HL-60/S4 treated with phorbol 12-myristate 13-acetate at 8.2 ng/mL for 4 days and 3 days (cell line): Measurements from ENCODE around the gene HABP4.

Experiments used
- in situ Hi-C: fragments of 300-500 bp; cut with MboI; formaldehyde crosslinking; loops from 2 replicates; pipeline ENCODE4 v1.15.0; 2022; ENCODE audit warnings: low sequenced_read_pairs

HABP4 gene

GRCh38 chr9:96430377-96430776, 19.6 kb upstream of the HABP4 start:
- in situ Hi-C loops, result no loop called here

DNA sequence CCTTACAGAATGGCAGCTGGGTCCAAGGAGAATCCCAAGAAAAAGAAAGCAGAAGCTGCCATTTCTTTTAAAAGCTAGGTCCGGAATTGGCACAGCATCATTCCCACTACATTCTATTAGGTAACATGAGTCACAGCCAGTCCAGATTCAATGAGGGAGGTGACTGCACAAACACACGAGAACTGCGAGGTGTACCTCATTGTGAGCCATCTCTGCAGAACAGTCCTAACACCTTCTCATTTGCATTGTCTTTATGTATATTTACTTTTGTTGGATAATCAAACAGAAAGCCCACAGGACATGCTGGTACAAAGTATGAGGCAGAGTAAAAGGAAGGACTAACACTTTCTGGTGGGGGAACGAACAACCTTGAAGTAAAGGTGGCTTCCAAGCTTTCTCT, 14.6 kb upstream of the HABP4 start:
- in situ Hi-C loops, result no loop called here

DNA sequence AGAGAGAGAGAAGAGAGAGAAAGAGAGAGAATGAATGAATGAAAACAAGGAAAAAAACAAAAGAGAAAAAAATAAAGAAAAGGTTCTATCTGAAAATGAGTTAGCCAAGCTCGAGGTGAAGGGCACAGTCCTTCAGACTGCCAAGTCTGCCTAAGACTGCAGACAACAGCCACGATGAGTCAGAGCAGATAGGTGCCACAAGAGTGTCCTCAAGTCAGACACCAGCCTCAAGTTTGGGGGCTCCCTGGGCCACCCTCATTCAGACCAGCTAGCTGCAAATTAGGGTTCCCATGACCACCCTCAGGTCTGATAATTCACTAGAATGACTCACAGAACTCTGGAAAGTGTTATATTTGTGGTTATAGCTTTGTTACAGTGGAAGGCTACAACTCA, 13.9 kb upstream of the HABP4 start:
- in situ Hi-C loops, result no loop called here

GRCh38 chr9:96436456-96437126, 13.4 kb upstream of the HABP4 start:
- in situ Hi-C loops, result no loop called here

- in situ Hi-C loops, result no loop called here
Observed at GRCh38 chr9:96437454-96437853, 12.5 kb upstream of the HABP4 start.

- in situ Hi-C loops, result loop anchor here (10.0 kb wide), 1 partner anchor 214 kb away; the partner anchor contains the start of gene PRXL2C
Observed at GRCh38 chr9:96440671-96441199, 9.2 kb upstream of the HABP4 start.

- in situ Hi-C loops, result loop anchor here (10.0 kb wide), 1 partner anchor 213 kb away; the partner anchor contains the start of gene PRXL2C
Observed at GRCh38 chr9:96441798-96442445, 8.0 kb upstream of the HABP4 start.

DNA sequence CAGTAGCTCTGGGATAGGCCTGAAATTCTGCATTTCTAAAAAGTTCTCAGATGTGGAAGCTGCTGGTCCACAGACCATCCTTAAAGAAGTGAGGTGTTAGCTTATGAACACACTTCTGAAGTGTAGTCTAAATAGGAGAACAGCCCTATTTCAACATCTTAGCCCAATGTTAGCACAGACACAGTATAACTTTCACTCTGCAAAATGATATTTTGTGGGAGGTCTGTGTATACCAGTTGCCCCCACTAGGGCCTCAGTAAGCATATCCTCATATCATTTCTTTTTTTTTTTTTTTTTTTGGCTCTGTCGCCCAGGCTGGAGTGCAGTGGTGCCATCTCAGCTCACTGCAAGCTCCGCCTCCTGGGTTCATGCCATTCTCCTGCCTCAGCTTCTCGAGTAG, 7.5 kb upstream of the HABP4 start:
- in situ Hi-C loops, result loop anchor here (10.0 kb wide), 1 partner anchor 212 kb away; the partner anchor contains the start of gene PRXL2C

- in situ Hi-C loops, result loop anchor here (10.0 kb wide), 1 partner anchor 207 kb away; the partner anchor contains the start of gene PRXL2C
Observed at GRCh38 chr9:96447406-96447805, 2.6 kb upstream of the HABP4 start.

GRCh38 chr9:96448546-96449170, 1.3 kb upstream of the HABP4 start:
- in situ Hi-C loops, result loop anchor here (10.0 kb wide), 1 partner anchor 206 kb away; the partner anchor contains the start of gene PRXL2C

GRCh38 chr9:96449523-96449844, 485 bp upstream of the HABP4 start:
- in situ Hi-C loops, result loop anchor here (10.0 kb wide), 1 partner anchor 205 kb away; the partner anchor contains the start of gene PRXL2C

GRCh38 chr9:96450613-96451528, 902 bp downstream of the HABP4 start:
- in situ Hi-C loops, result no loop called here

DNA sequence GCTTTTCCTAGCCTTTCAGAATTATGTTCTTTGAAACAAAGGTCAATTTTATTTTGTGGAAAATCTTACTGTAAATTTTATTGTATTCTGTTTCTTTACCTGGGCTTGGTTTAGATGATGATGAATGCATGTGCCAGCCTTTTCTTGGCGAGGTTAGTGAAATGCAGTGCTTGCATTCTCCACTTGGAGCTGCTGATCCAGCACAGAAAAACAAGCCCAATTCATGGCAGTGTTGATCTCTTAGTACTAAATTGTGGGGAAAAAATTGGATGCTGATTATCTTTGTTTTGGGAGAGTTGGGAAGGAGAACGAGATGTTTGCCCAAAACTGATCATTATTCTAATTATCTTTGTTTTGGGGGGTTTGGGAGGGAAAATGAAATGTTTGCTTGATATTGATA, 3.7 kb downstream of the HABP4 start:
- in situ Hi-C loops, result no loop called here

GRCh38 chr9:96457266-96457665, 7.3 kb downstream of the HABP4 start:
- in situ Hi-C loops, result no loop called here

- in situ Hi-C loops, result no loop called here
Observed at GRCh38 chr9:96458226-96458625, 8.3 kb downstream of the HABP4 start.

GRCh38 chr9:96459268-96460007, 9.5 kb downstream of the HABP4 start:
- in situ Hi-C loops, result no loop called here

DNA sequence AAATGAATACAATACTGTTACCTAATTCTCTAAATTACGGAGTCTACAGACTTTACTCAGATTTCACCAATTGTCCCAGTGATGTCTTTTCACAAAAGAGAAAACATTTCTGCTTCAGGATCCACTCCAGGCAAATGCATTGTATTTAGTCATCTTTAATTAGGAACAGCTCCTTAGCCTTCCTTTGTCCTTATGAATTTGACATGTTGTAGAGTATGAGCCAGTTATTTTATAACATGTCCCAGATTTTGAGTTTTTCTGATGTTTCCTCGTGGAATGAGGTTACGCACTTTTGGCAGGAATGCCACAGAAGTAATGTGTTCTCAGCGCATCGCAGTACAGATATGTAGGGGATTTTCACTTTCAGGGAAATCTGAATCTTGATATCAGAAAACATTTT, 10.5 kb downstream of the HABP4 start:
- in situ Hi-C loops, result no loop called here

DNA sequence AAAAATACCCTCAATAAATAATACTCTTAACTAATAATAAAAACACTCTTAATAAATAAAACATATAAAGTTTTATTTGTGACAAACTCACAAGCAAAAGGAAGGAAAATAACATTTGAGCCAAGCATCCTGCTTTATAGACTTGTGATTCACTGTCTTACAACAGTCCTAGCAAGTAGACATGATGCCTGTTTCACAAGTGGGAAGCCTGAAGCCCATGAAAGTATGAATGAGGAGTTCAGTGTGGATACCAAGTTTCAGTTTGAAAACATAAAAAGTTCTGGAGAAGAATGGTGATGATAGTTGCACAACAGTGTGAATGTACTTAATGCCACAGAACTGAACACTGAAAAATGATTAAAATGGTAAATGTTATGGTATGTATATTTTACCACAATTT, 10.9 kb downstream of the HABP4 start:
- in situ Hi-C loops, result no loop called here

DNA sequence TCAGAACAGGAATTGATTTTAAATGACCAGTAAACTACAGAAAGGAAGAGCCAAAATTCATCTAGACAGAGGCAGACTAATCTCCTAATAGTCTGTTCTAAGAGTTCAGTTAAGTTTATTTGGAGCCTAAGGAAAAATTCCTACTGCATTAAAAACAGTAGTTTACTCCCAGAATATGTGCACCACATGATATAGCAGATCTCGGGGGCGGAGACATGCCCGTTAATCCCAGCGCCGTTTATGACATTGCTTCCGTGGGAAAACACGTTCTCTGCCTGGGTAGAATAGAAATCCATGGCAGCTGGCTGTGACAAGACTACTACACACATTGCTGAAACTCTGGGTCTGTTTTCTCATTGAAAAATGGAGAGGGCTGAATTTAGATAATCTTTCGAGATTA, 11.4 kb downstream of the HABP4 start:
- in situ Hi-C loops, result no loop called here

GRCh38 chr9:96462541-96462940, 12.6 kb downstream of the HABP4 start:
- in situ Hi-C loops, result no loop called here
